ENCODE results near the gene RABGAP1L.
"Not testable (repeated sequence)": the region's sequence is repeated elsewhere in the genome, so short reads cannot be mapped to it uniquely, and the experiment has no call there.

RABGAP1L gene

GRCh38 chr1:174297351-174297750, 138.0 kb downstream of the RABGAP1L start:
- DNase-seq (ENCODE audit: low spot score) = no peak

GRCh38 chr1:174301295-174302077, 142.2 kb downstream of the RABGAP1L start:
- in situ Hi-C loops (cut with MboI; ENCODE audit: low pct_unique_long_range_greater_than_20kb, low sequenced_read_pairs, unreplicated experiment) = no loop called here
- TF ChIP-seq CTCF (IDR thresholded peaks at IDR 0.05; ENCODE audit: extremely low read depth, insufficient read depth, missing control alignments) = peak; percentile 7
- DNase-seq (ENCODE audit: low spot score) = no peak

More at GRCh38 chr1:174297351-174297750, 138.0 kb downstream of the RABGAP1L start:
- in situ Hi-C loops (cut with MboI; ENCODE audit: low pct_unique_long_range_greater_than_20kb, low sequenced_read_pairs, unreplicated experiment) = no loop called here
- no peak for TF ChIP-seq CTCF (IDR thresholded peaks at IDR 0.05; ENCODE audit: extremely low read depth, insufficient read depth, missing control alignments)

GRCh38 chr1:174308604-174309003, 149.3 kb downstream of the RABGAP1L start:
- TF ChIP-seq CTCF (IDR thresholded peaks at IDR 0.05; ENCODE audit: extremely low read depth, insufficient read depth, missing control alignments) = no peak
- in situ Hi-C loops (cut with MboI; ENCODE audit: low pct_unique_long_range_greater_than_20kb, low sequenced_read_pairs, unreplicated experiment) = no loop called here
- DNase-seq (ENCODE audit: low spot score) = no peak

GRCh38 chr1:174309490-174309889, 150.2 kb downstream of the RABGAP1L start:
- TF ChIP-seq CTCF (IDR thresholded peaks at IDR 0.05; ENCODE audit: extremely low read depth, insufficient read depth, missing control alignments) = no peak
- in situ Hi-C loops (cut with MboI; ENCODE audit: low pct_unique_long_range_greater_than_20kb, low sequenced_read_pairs, unreplicated experiment) = no loop called here

GRCh38 chr1:174314433-174314832, 155.1 kb downstream of the RABGAP1L start:
- TF ChIP-seq CTCF (IDR thresholded peaks at IDR 0.05; ENCODE audit: extremely low read depth, insufficient read depth, missing control alignments) = no peak
- in situ Hi-C loops (cut with MboI; ENCODE audit: low pct_unique_long_range_greater_than_20kb, low sequenced_read_pairs, unreplicated experiment) = no loop called here
- no peak for DNase-seq (ENCODE audit: low spot score)

More at GRCh38 chr1:174309490-174309889, 150.2 kb downstream of the RABGAP1L start:
- DNase-seq (ENCODE audit: low spot score) = no peak

GRCh38 chr1:174315239-174315638, 155.9 kb downstream of the RABGAP1L start:
- in situ Hi-C loops (cut with MboI; ENCODE audit: low pct_unique_long_range_greater_than_20kb, low sequenced_read_pairs, unreplicated experiment) = no loop called here
- no peak for DNase-seq (ENCODE audit: low spot score)
- no peak for TF ChIP-seq CTCF (IDR thresholded peaks at IDR 0.05; ENCODE audit: extremely low read depth, insufficient read depth, missing control alignments)

GRCh38 chr1:174320897-174321296, 161.6 kb downstream of the RABGAP1L start:
- DNase-seq (ENCODE audit: low spot score); in situ Hi-C loops (cut with MboI; ENCODE audit: low pct_unique_long_range_greater_than_20kb, low sequenced_read_pairs, unreplicated experiment): not testable (repeated sequence)
